Mucosa of descending colon (tissue), 3 donors: ENCODE data around the gene SLC43A3. TPM values are rescaled to one million over a fixed set of nuclear protein-coding genes. Genes with fewer than 3 reads are reported as not detected.

ENCODE experiments used
- ATAC-seq: fragments of 200-7000 bp; cut with Tn5 transposase; one replicate; pipeline ENCODE4 v1.9.1; 2020; ENCODE audit warnings: mild to moderate bottlenecking, moderate library complexity
- DNase-seq, 3 donors: peaks; one replicate each; pipeline ENCODE4 v3.0.0-alpha.2; 2020
- H3K36me3 ChIP-seq: fragments of 200-600 bp; one replicate; pipeline ENCODE4 v1.8.0; 2021; ENCODE audit warnings: low read depth, mild to moderate bottlenecking
- H3K4me1 ChIP-seq: fragments of 200-600 bp; one replicate; pipeline ENCODE4 v1.8.0; 2021; ENCODE audit warnings: low read depth, mild to moderate bottlenecking
- H3K4me3 ChIP-seq: fragments of 200-600 bp; one replicate; pipeline ENCODE4 v1.8.0; 2021; ENCODE audit warnings: mild to moderate bottlenecking
- H3K9me3 ChIP-seq: fragments of 200-600 bp; one replicate; pipeline ENCODE4 v1.8.0; 2021; ENCODE audit warnings: mild to moderate bottlenecking
- CTCF ChIP-seq: fragments of 200-600 bp; IDR thresholded peaks from one replicate; pipeline ENCODE4 v1.8.0; 2022; ENCODE audit warnings: antibody characterized with exemption, mild to moderate bottlenecking
- intact Hi-C, 2 donors: fragments of 100-400 bp; cut with DNase I in 1 of 2; cut with micrococcal nuclease in 1 of 2; formaldehyde crosslinking; loops; one replicate each; pipeline versions ENCODE4 v1.11.0 to v1.11.1; 2022; cut with DNase I, micrococcal nuclease
- total RNA-seq, 3 donors: library from RNA; stranded (reverse); fragmentation: NEBNext Ultra II Directional in 2 of 3; extraction: Animal tissue kit (Norgen Biotek cat#: 25700) in 2 of 3; gene quantifications; one replicate each; pipeline versions ENCODE4 v1.2.1 to v1.2.4, GENCODE V29; 2021 to 2023
- donor health status: DM: no; HTN: no; CAD: no; lungs with moderate emphysema.
- donor health status: DM: no; HTN: no; CAD: no.
- donor health status: DM: no; HTN: yes; CAD: no.

SLC43A3 gene
- total RNA-seq, 3 donors from 2014 or later = 6.3 to 24.4 (median 16.9) TPM

GRCh38 chr11:57413681-57414080 lies 13.2 kb downstream of the SLC43A3 start:
- H3K4me1 ChIP-seq = no peaks in the 10 kb centered on the region
- ATAC-seq = no peak
- intact Hi-C loops = no loop called here
- no peak for DNase-seq
- H3K9me3 ChIP-seq = no peaks in the 10 kb centered on the region
- no peak for TF ChIP-seq CTCF
- no peaks in the 10 kb centered on the region for H3K36me3 ChIP-seq
- H3K4me3 ChIP-seq = no peak overlapping the region

GRCh38 chr11:57410287-57410686 lies 16.6 kb downstream of the SLC43A3 start:
- DNase-seq (no peak), ATAC-seq (no peak)
- no peaks in the 10 kb centered on the region for H3K9me3 ChIP-seq
- intact Hi-C loops = no loop called here
- H3K4me3 ChIP-seq = no peak overlapping the region
- no peak for TF ChIP-seq CTCF
- no peaks in the 10 kb centered on the region for H3K36me3 ChIP-seq
- no peaks in the 10 kb centered on the region for H3K4me1 ChIP-seq

GRCh38 chr11:57409321-57410100 lies 17.4 kb downstream of the SLC43A3 start:
- ATAC-seq = no peak
- intact Hi-C loops = no loop called here
- no peak overlapping the region for H3K4me3 ChIP-seq
- no peaks in the 10 kb centered on the region for H3K36me3 ChIP-seq
- no peaks in the 10 kb centered on the region for H3K9me3 ChIP-seq
- no peak for TF ChIP-seq CTCF
- H3K4me1 ChIP-seq = no peaks in the 10 kb centered on the region
- no peak for DNase-seq

GRCh38 chr11:57408771-57409170 lies 18.1 kb downstream of the SLC43A3 start:
- H3K36me3 ChIP-seq = no peaks in the 10 kb centered on the region
- H3K9me3 ChIP-seq = no peaks in the 10 kb centered on the region
- ATAC-seq (no peak), DNase-seq (no peak)
- no peak for TF ChIP-seq CTCF
- no peak overlapping the region for H3K4me3 ChIP-seq
- intact Hi-C loops = no loop called here
- H3K4me1 ChIP-seq = no peaks in the 10 kb centered on the region

- Histone ChIP-seq H3K4me1 (no peaks in the 10 kb centered on the region), H3K36me3 (no peaks in the 10 kb centered on the region), H3K9me3 (no peaks in the 10 kb centered on the region), H3K4me3 (no peak overlapping the region)
- DNase-seq (no peak), ATAC-seq (no peak)
- no peak for TF ChIP-seq CTCF
- intact Hi-C loops = no loop called here
Observed at GRCh38 chr11:57407941-57408475, 18.9 kb downstream of the SLC43A3 start.
